WERI-Rb-1 (cell line): ENCODE data around the gene ERCC6.

ENCODE experiments used
- DNase-seq: peaks from one replicate; pipeline ENCODE4 v3.0.0-alpha.2; 2020
- H3K27ac ChIP-seq: fragments of 250-450 bp; sonication (Bioruptor Pico); 2 replicates; pipeline ENCODE4 v1.5.1; 2020; ENCODE audit warnings: mild to moderate bottlenecking, moderate library complexity
- H3K27me3 ChIP-seq: fragments of 250-450 bp; sonication (Bioruptor Pico); 2 replicates; pipeline ENCODE4 v1.5.1; 2021; ENCODE audit warnings: mild to moderate bottlenecking, low read depth, moderate library complexity; ENCODE audit not compliant: insufficient read depth, severe bottlenecking
- H3K36me3 ChIP-seq: fragments of 250-450 bp; sonication (Bioruptor Pico); 2 replicates; pipeline ENCODE4 v1.5.1; 2020; ENCODE audit warnings: mild to moderate bottlenecking, moderate library complexity
- H3K4me3 ChIP-seq: 2 replicates; pipeline ENCODE4 v1.5.1; 2011; ENCODE audit warnings: low read depth, mild to moderate bottlenecking, control low read depth, low read length
- H3K9me3 ChIP-seq: fragments of 250-450 bp; sonication (Bioruptor Pico); 2 replicates; pipeline ENCODE4 v1.5.1; 2021; ENCODE audit warnings: mild to moderate bottlenecking, moderate library complexity; ENCODE audit not compliant: severe bottlenecking
- CTCF ChIP-seq: IDR thresholded peaks from 2 replicates; pipeline ENCODE4 v1.5.1; 2011; ENCODE audit warnings: low read depth, mild to moderate bottlenecking, control low read depth, inconsistent platforms, low read length

ERCC6 gene

DNA sequence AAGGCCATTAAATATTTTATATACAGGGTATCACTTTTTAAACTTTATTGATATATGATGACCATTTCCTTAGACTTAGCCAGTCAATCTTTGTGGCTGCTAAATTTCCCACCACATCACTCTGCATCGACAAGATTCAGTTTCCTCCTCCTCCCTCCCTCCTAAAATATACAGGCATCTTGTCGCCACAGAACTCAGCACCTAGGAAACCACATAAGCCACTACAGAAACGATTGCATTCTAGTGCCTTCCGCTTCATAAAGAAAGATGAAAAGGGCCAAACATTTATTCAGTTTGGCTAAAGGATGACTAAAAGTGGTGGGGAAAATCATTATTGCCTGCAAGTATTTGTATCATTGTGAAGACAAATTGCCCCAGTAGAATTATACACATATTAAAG is 30.7 kb downstream of the ERCC6 start:
- Histone ChIP-seq H3K4me3 (no peak overlapping the region), H3K27me3 (no peaks in the 10 kb centered on the region), H3K27ac (no peak overlapping the region), H3K36me3 (no peaks in the 10 kb centered on the region), H3K9me3 (no peaks in the 10 kb centered on the region)
- no peak for DNase-seq
- TF ChIP-seq CTCF = no peak

DNA sequence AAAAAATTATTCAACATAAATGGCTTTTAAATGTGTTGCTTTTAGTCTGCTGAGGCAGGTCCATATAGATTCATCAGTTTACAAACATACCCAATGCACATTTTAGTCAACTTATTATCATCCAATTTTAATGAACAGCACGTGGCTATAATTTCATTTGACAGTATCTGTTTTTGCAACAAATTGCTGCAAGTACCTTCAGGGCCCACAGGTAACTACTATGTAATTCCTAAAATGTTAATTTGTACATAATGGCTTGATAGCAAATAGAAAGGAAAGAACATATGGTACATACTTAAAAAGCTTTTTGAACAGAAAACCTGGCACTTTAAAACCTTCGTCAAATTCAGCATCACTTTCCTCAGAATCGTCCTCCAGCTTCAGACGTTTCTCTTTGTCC is 33.3 kb downstream of the ERCC6 start:
- H3K27me3 ChIP-seq = no peaks in the 10 kb centered on the region
- no peaks in the 10 kb centered on the region for H3K9me3 ChIP-seq
- DNase-seq = no peak
- H3K4me3 ChIP-seq = no peak overlapping the region
- no peaks in the 10 kb centered on the region for H3K36me3 ChIP-seq
- H3K27ac ChIP-seq = no peak overlapping the region
- TF ChIP-seq CTCF = no peak

DNA sequence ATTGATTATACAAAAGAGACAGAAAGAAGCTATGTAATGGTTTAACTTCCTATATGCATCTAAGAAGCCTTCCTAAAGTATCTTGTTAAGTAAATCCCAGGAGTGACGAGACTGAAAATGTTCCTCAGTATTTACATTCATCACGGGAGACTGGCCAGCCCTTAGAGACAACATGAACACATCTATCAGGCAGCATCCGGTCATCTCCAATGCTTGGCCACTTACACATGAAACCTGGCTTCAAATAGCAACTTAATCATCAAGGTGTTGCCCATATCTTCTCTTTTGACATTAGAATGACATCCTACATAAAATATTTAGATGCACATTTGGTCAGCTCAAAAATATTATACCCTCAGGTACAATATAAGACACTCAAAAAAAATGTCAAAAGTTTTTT is 33.8 kb downstream of the ERCC6 start:
- Histone ChIP-seq H3K27ac (no peak overlapping the region), H3K36me3 (no peaks in the 10 kb centered on the region), H3K27me3 (no peaks in the 10 kb centered on the region), H3K9me3 (no peaks in the 10 kb centered on the region), H3K4me3 (no peak overlapping the region)
- no peak for DNase-seq
- TF ChIP-seq CTCF = no peak

DNA sequence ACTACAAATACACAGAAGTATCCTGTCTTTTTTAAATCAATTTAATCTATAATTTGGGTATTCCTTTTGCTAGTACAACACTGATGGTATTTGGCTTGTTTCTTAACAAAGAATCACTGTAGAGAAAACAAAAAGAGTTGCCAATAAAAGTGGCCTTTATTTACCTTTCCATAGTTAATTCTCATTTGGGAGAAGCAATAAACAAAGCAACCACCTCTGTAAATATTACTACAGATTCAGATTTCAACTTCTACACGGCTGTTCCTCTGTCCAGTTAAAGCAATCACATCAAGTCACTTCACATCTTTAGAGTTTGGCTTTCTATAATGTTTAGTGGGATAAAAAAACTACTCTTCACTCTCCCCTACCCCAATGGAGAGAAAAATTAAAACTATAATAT is 34.4 kb downstream of the ERCC6 start:
- DNase-seq = no peak
- TF ChIP-seq CTCF = no peak
- no peaks in the 10 kb centered on the region for H3K27me3 ChIP-seq
- no peaks in the 10 kb centered on the region for H3K36me3 ChIP-seq
- H3K9me3 ChIP-seq = no peaks in the 10 kb centered on the region
- no peak overlapping the region for H3K27ac ChIP-seq
- H3K4me3 ChIP-seq = no peak overlapping the region

- no peak overlapping the region for H3K27ac ChIP-seq
- no peak for TF ChIP-seq CTCF
- DNase-seq = no peak
- no peaks in the 10 kb centered on the region for H3K9me3 ChIP-seq
- no peaks in the 10 kb centered on the region for H3K36me3 ChIP-seq
- no peak overlapping the region for H3K4me3 ChIP-seq
- no peaks in the 10 kb centered on the region for H3K27me3 ChIP-seq
These were observed 36.6 kb downstream of the ERCC6 start for GRCh38 chr10:49502358-49502757.

DNA sequence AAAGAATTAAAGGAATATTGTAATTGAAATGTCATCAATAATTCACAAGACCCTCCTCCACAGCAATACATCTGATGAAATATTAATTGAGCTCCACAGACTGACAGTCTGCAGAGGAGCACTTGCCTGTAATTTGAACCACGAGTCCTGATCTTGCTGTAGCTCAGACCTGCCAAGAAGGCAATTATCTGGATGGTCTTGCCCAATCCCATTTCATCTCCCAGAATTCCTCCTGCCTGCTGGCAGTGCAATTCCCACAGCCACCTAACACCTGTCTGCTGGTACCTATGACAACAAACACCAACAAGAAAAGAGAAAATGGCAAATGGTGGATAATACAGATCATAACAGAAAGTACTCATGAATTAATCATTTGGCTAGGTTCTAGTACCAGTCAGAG is 38.5 kb downstream of the ERCC6 start:
- TF ChIP-seq CTCF = no peak
- no peaks in the 10 kb centered on the region for H3K36me3 ChIP-seq
- no peaks in the 10 kb centered on the region for H3K9me3 ChIP-seq
- H3K4me3 ChIP-seq = no peak overlapping the region
- DNase-seq = no peak
- H3K27ac ChIP-seq = no peak overlapping the region
- H3K27me3 ChIP-seq = no peaks in the 10 kb centered on the region
